Panc1 (cell line): ENCODE data around the gene RIMBP2. TPM values are rescaled to one million over a fixed set of nuclear protein-coding genes. Genes with fewer than 3 reads are reported as not detected.

ENCODE experiments used
- ATAC-seq: fragments of 200-7000 bp; cut with Tn5 transposase; 2 replicates; pipeline ENCODE4 v1.9.1; 2020; ENCODE audit warnings: mild to moderate bottlenecking, moderate library complexity
- BruUV-seq: library from RNA; stranded (reverse); fragments of 400-500 nt; replicated peaks from 2 replicates; lab custom pipeline; 2021; lab: Mats Ljungman, UMichigan
- CTCF ChIA-PET: fragments of 300-600 bp; sonication (Branson Sonifier 250); formaldehyde crosslinking; loops from one replicate; lab custom pipeline; 2022; ENCODE audit warnings: antibody characterized with exemption; lab: Charles Lee
- POLR2A ChIA-PET: fragments of 300-600 bp; sonication (Branson Sonifier 250); formaldehyde crosslinking; loops from one replicate; lab custom pipeline; 2022; ENCODE audit warnings: antibody characterized with exemption; lab: Charles Lee
- DNase-seq: peaks from one replicate; pipeline ENCODE4 v3.0.0-alpha.2; 2010; ENCODE audit warnings: low read depth, low spot score
- H3K27ac ChIP-seq: 2 replicates; pipeline ENCODE4 v1.5.1; 2011; ENCODE audit warnings: mild to moderate bottlenecking, low read length, inconsistent platforms
- H3K27me3 ChIP-seq: fragments of 200-500 bp; sonication (Bioruptor generic); 2 replicates; pipeline ENCODE4 v1.6.0; 2014; ENCODE audit warnings: low read length, inconsistent platforms; ENCODE audit not compliant: control insufficient read depth, insufficient read depth
- H3K36me3 ChIP-seq: fragments of 200-500 bp; sonication (Bioruptor generic); 2 replicates; pipeline ENCODE4 v1.5.1; 2014; ENCODE audit warnings: inconsistent platforms, mild to moderate bottlenecking, low read length, moderate library complexity; ENCODE audit not compliant: control insufficient read depth, insufficient read depth
- H3K4me1 ChIP-seq: 2 replicates; pipeline ENCODE4 v1.5.1; 2011; ENCODE audit warnings: inconsistent platforms, mild to moderate bottlenecking, low read length, moderate library complexity; ENCODE audit not compliant: control insufficient read depth, insufficient read depth
- H3K4me3 ChIP-seq, 2 experiments: 2 replicates each; pipeline ENCODE4 v1.5.1; 2011 to 2012; ENCODE audit warnings: low read depth in 2 of 2, low read length in 2 of 2, mild to moderate bottlenecking in 2 of 2, inconsistent platforms in 1 of 2, moderate library complexity in 1 of 2
- H3K9me3 ChIP-seq: fragments of 200-500 bp; sonication (Bioruptor generic); 2 replicates; pipeline ENCODE4 v1.5.1; 2014; ENCODE audit warnings: low read depth, mild to moderate bottlenecking, inconsistent platforms, low read length, moderate library complexity; ENCODE audit not compliant: control insufficient read depth, insufficient read depth
- POLR2AphosphoS5 ChIP-seq: IDR thresholded peaks from 2 replicates; pipeline ENCODE4 v1.6.1; 2012; ENCODE audit warnings: mild to moderate bottlenecking, low read depth, low read length, moderate library complexity
- REST ChIP-seq, 2 experiments: IDR thresholded peaks; 2 replicates each; pipeline ENCODE4 v1.6.1; 2011 to 2012; ENCODE audit warnings: low read depth in 2 of 2, control low read depth in 1 of 2, low read length in 1 of 2, mild to moderate bottlenecking in 1 of 2, moderate library complexity in 1 of 2; ENCODE audit not compliant: insufficient read depth in 1 of 2
- SIN3A ChIP-seq: IDR thresholded peaks from 2 replicates; pipeline ENCODE4 v1.6.1; 2012; ENCODE audit warnings: low read depth, mild to moderate bottlenecking, low read length, moderate library complexity, borderline replicate concordance; ENCODE audit not compliant: insufficient read depth
- TCF7L2 ChIP-seq: IDR thresholded peaks from 2 replicates; pipeline ENCODE4 v1.6.1; 2011; ENCODE audit warnings: mild to moderate bottlenecking, low read depth, low read length, inconsistent platforms
- in situ Hi-C: cut with HindIII; loops from 2 replicates; pipeline ENCODE4 v1.10.0; 2016; ENCODE audit warnings: low sequenced_read_pairs, low pct_unique_long_range_greater_than_20kb
- intact Hi-C: fragments of 100-400 bp; cut with micrococcal nuclease; formaldehyde crosslinking; loops from one replicate; pipeline ENCODE4 v1.10.0; 2022; ENCODE audit not compliant: unreplicated experiment
- total RNA-seq: library from RNA; stranded (reverse); gene quantifications from one replicate; pipeline ENCODE4 v1.2.1, GENCODE V29; 2021; ENCODE audit not compliant: unreplicated experiment
- TF ChIP-seq, protein P1 (sequence below): fragments of 450-650 bp; IDR thresholded peaks from 2 replicates; pipeline ENCODE4 v1.5.1; 2017; ENCODE audit warnings: mild to moderate bottlenecking

The RIMBP2 gene
- total RNA-seq, 1 experiment from 2014 or later = not detected

DNA sequence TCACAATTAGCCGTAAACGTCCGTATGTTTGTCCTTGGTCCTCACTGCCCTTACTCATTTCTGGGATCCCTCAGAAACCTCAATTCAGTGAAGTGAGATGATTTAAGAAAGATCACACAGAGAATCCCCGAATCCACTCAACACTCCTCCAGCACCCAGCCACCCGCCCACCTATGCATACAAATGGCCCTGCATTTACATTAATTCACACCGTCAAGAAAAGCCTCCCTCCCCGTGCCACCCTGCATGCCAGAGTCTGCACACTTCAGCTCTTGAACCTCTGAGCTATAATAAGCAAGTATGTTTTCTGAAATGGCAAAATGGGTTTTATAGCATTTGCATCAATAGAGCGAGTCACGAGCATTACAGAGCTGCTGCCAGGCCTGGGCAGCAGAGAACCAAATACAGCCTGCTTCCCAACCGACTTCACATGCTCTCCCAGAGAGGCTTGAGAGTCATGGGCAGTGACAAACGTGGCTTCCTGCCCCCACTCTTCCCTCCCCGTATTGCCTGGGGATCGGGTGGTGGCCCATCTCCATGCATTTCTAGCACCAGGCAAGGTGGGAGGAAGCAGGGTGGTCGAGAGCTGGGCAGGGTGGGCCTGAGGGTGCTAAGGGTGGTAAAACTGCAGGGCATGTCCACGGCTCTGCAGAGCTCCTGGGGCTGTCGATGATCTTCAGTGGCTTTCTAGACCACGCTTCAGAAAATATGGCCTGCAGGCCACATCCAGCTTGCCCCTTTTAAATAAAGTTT, 177.6 kb downstream of the RIMBP2 start:
- ChIA-PET CTCF (no interaction called here), POLR2A (no interaction called here)
- H3K27ac ChIP-seq = no peak overlapping the region
- ATAC-seq (no peak), DNase-seq (no peak)
- in situ Hi-C loops (no loop called here), intact Hi-C loops (no loop called here)
- H3K9me3 ChIP-seq = no peaks in the 10 kb centered on the region
- TF ChIP-seq SIN3A = no peak
- no peaks in the 10 kb centered on the region for H3K4me1 ChIP-seq
- H3K27me3 ChIP-seq = no peaks in the 10 kb centered on the region; the same call in 1 of the 2 replicates
- H3K36me3 ChIP-seq = no peaks in the 10 kb centered on the region
- H3K4me3 ChIP-seq = no peak overlapping the region
- BruUV-seq = no TSS peak

- Histone ChIP-seq H3K9me3 (no peaks in the 10 kb centered on the region), H3K27me3 (no peaks in the 10 kb centered on the region), H3K4me1 (no peaks in the 10 kb centered on the region), H3K4me3 (no peak overlapping the region), H3K27ac (no peak overlapping the region), H3K36me3 (no peaks in the 10 kb centered on the region)
- ChIA-PET CTCF (no interaction called here), POLR2A (no interaction called here)
- ATAC-seq (no peak), DNase-seq (no peak)
- in situ Hi-C loops (no loop called here), intact Hi-C loops (no loop called here)
- BruUV-seq = no TSS peak
- TF ChIP-seq, protein P1, sequence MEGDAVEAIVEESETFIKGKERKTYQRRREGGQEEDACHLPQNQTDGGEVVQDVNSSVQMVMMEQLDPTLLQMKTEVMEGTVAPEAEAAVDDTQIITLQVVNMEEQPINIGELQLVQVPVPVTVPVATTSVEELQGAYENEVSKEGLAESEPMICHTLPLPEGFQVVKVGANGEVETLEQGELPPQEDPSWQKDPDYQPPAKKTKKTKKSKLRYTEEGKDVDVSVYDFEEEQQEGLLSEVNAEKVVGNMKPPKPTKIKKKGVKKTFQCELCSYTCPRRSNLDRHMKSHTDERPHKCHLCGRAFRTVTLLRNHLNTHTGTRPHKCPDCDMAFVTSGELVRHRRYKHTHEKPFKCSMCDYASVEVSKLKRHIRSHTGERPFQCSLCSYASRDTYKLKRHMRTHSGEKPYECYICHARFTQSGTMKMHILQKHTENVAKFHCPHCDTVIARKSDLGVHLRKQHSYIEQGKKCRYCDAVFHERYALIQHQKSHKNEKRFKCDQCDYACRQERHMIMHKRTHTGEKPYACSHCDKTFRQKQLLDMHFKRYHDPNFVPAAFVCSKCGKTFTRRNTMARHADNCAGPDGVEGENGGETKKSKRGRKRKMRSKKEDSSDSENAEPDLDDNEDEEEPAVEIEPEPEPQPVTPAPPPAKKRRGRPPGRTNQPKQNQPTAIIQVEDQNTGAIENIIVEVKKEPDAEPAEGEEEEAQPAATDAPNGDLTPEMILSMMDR = 0 out of 2 replicates have a peak, but pooled peaks have one; percentile 4
- no peak for TF ChIP-seq REST (IDR thresholded peaks at IDR 0.05; ENCODE audit: insufficient read depth in 1 of 2, low read depth in 2 of 2, low read length in 1 of 2)
- TF ChIP-seq TCF7L2 = no peak
- no peak for TF ChIP-seq POLR2AphosphoS5
Observed at GRCh38 chr12:130537655-130538054, 178.4 kb downstream of the RIMBP2 start.

DNA sequence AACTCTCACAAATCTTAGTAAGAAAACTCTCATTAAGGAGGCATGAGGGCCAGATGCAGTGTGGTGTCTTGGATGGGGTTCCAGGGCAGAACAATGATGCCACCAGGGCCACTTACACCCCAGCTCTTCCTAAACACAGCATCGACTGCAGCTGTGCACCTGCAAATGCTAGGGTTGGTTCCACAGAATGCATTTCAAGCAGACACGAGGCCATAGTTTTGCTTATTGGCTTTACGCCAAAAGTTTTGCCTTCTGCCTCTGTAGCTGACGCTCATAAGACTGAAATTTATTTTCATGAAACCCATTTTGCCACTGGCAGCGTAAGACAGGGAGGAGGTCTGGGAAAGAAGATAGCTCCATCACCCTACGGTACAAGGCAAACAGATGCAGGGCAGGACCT, 179.0 kb downstream of the RIMBP2 start:
- no peaks in the 10 kb centered on the region for H3K27me3 ChIP-seq
- no peaks in the 10 kb centered on the region for H3K4me1 ChIP-seq
- H3K36me3 ChIP-seq = no peaks in the 10 kb centered on the region
- H3K27ac ChIP-seq = no peak overlapping the region
- no TSS peak for BruUV-seq
- CTCF ChIA-PET = no interaction called here
- no peak for DNase-seq
- POLR2A ChIA-PET = no interaction called here
- intact Hi-C loops = no loop called here
- no peak overlapping the region for H3K4me3 ChIP-seq
- no peaks in the 10 kb centered on the region for H3K9me3 ChIP-seq
- no peak for TF ChIP-seq REST (IDR thresholded peaks at IDR 0.05; ENCODE audit: insufficient read depth in 1 of 2, low read depth in 2 of 2, low read length in 1 of 2)
- TF ChIP-seq SIN3A = no peak
- TF ChIP-seq, protein P1 = no peak
- TF ChIP-seq TCF7L2 = no peak
- TF ChIP-seq POLR2AphosphoS5 = no peak
- ATAC-seq = no peak
- in situ Hi-C loops = no loop called here
